Dedifferentiated amniotic fluid mesenchymal stem cell (primary cell): ENCODE results near the gene SMAD2.
"Not testable (repeated sequence)": the region's sequence is repeated elsewhere in the genome, so short reads cannot be mapped to it uniquely, and the experiment has no call there.

Experiments used
- DNase-seq: peaks from one replicate; pipeline ENCODE4 v3.0.0-alpha.2; 2016; ENCODE audit errors: extremely low spot score

Gene SMAD2

GRCh38 chr18:47930199-47930930, at the start of gene SMAD2:
Gene SMAD2, minus strand, starts transcription at chr18:47930659. Its CDS starts 33,903 bp downstream, at chr18:47896756.
- DNase-seq, result peak; percentile 31

DNA sequence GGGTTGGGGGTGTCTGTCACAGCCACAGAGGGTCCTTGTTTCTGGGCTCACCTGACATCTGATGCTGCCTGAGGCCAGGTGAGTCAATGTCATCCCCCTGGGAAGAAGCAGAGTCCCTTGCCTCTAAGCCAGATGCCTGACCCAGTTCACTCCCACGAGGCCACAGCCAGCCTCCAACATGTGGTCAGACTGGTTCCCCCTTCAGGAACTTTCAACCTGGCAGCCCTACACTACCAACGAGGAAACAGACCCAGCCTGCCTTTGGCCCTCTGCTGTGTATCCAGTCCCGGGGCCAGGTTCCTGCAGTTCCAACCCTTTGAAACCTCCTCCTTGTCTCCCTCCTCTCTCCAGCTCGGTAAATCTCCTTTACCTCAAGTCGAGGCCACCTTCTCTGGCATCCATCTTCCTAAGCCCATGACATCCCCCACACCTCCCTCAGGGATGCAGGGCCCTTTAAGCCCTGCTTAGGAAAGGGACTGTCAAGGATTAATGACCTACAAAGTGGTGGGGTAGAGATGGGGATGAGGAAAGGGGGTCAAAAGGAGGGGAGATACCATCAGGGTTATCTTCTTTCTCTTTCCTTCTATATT, 49.2 kb upstream of the SMAD2 start:
- DNase-seq, result no peak

DNA sequence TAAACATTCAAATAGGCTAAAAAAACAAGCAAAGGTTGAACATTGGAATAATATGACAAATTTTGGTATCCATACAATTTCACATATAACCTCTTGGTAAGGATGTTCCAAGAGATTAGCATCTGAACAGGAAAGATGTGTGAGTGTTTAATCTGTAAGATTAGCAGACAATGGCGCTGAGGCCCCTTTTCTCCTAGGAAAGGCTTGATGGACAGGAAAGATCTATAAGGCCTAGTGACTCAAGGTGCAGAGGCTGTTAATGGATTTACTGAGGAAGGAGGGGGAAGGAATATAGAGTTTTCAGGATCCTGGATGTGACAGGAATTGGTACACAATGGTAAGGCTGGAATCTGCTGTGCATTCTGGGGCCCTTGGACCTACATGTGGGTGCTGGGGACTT, 48.1 kb upstream of the SMAD2 start:
- no peak for DNase-seq

GRCh38 chr18:47978141-47978540, 47.7 kb upstream of the SMAD2 start:
- DNase-seq, result no peak

DNA sequence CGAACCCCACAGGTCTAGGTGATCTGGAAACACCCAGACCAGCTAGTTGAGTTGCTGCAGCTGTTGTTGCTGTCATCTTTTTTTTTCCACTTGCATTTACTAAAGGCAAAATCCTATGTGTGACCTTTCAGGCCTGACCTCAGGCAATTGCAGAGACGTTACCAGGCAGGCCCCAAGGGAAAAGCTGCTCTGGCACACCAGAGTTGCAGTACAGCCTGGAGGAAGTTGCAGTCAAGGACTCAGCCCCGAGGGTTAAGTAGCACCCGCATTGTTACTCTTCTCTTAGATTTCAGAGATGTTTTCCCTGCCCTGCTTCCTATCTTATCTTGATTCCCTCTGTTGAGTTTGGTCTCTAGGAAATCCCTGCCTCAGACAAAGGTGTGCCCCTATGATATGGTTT, 45.2 kb upstream of the SMAD2 start:
- DNase-seq, result no peak

- no peak for DNase-seq
Measured at GRCh38 chr18:47975105-47975504, 44.6 kb upstream of the SMAD2 start.

DNA sequence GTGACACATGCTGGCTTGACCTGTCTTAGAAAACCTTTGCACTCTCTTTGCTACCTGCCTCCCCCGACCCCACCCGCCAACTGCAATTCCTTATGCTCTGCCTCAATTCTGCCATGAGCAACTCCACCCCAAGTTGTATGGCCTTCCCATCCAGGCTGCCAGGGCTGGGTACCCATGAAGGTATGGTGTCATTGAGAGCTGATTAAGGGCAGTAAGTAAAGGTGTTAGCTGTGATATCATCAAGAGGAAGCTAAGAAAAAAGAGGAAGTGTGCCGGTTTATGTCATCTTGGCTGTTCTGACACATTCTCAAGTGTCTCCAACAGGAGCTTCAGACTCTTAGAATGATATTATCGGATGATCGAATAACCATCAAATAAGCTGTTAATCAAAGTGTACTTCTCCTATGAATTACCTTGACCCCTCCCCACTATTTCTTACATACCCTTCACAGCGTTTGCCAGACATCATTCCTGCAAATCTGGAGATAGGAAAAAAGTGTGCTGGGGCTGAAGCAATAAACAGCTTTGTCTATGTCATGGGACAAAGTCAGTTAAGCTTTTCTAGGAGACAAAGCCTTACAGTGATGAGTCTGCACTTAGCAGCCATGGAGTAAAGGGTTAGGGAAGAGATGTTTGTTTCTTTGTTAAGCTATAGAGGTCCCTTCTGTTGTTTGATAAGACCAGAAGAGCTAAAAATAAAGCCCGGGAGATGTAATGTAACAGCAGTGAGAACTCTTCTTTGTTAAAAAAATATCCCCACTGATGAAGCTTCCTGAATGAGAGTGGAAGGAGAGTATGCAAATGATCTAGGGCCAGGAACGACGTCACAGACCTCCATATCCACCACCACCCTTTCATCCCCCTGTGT, 40.4 kb upstream of the SMAD2 start:
- DNase-seq, result no peak

DNA sequence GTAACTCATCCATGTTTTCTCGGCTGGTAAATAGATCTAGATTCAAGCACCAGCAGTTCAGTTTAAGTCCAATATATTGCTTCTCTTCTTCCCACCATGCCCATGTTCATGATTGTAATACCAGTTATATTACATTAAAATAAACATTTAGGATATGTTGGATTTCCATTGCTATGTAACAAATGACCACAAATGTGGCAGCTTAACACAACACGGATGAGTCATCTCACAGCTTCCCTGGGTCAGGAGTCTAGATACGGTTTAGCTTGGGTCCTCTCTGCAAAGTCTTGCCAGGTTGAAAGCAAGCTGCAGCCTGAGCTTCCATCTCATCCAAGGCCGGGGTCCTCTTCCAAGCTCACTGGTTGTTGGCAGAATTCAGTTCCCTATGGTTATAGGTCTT, 39.4 kb upstream of the SMAD2 start:
- DNase-seq, result no peak

DNA sequence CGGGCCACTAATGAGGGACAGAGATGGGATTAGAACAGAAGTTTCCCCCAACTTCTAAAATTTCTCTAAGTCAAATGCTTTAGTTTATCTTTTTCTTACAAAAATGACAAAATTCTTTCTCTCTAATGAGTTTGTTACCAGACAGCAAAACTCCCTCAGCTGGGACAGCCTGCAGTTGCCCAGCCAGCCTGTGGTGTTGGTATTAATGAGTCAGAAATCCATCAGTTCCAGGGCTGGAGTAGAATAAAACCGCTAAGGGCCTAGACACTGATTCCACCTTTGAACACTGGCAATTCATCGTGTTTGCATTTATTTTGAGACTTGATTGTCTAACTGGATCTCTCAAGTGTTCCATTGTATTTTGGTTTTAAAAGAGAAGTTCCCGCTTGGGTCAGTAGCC, 38.3 kb upstream of the SMAD2 start:
- DNase-seq, result no peak

DNA sequence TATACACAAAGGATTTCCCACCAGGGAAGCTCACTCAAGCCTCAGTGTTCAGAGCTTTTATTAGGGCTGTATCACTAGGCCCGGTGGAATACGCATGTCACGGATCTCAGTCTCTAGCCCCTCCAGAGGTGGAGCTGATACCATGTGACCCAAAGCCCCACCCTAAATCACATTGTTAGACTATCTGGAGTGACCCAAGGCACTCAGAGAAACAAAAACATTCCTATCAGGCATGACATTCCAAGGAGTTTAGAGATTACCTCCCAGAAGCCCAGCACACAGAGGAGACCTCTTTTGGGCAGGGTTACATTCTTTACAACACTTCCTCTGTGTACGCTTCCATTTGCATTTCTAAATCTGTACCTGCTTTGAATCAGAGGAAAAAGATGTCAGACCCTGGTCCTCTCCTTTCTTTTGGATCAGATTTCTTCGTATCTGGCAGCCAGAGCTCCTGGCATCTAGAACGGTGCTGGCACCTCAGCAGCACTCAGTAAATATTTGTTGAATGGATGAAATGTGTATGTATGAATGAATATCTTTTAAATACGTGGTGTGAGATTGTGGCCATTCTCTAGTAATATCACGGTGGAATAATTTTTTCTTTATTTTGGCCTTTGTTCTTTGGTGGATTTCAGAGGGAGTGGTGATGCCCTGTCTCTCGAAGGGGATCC, 37.7 kb upstream of the SMAD2 start:
- peak; percentile 27 for DNase-seq

- DNase-seq, result no peak
Measured at GRCh38 chr18:47964053-47964452, 33.6 kb upstream of the SMAD2 start.

DNA sequence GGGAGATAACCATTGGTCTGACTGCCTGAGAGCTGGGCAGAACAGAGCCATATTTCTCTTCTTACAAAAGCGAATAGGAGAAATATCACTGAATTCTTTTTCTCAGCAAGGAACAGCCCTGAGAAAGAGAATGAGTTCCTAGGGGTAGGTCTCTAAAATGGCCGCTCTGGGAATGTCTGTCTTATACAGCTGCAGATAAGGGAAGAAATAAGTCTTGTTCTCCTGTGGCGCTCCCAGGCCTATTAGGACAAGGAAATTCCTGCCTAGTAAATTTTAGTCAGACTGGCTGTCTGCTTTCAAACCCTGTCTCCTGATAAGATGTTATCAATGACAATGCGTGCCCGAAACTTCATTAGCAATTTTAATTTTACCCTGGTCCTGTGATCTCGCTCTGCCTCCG, 30.5 kb upstream of the SMAD2 start:
- DNase-seq, result not testable (repeated sequence)

- DNase-seq, result peak; percentile 47
Measured at GRCh38 chr18:47953471-47953931, 23.0 kb upstream of the SMAD2 start.

GRCh38 chr18:47950511-47950910, 20.1 kb upstream of the SMAD2 start:
- no peak for DNase-seq

- no peak for DNase-seq
Measured at GRCh38 chr18:47949202-47949601, 18.7 kb upstream of the SMAD2 start.

GRCh38 chr18:47946889-47947288, 16.4 kb upstream of the SMAD2 start:
- DNase-seq, result no peak

DNA sequence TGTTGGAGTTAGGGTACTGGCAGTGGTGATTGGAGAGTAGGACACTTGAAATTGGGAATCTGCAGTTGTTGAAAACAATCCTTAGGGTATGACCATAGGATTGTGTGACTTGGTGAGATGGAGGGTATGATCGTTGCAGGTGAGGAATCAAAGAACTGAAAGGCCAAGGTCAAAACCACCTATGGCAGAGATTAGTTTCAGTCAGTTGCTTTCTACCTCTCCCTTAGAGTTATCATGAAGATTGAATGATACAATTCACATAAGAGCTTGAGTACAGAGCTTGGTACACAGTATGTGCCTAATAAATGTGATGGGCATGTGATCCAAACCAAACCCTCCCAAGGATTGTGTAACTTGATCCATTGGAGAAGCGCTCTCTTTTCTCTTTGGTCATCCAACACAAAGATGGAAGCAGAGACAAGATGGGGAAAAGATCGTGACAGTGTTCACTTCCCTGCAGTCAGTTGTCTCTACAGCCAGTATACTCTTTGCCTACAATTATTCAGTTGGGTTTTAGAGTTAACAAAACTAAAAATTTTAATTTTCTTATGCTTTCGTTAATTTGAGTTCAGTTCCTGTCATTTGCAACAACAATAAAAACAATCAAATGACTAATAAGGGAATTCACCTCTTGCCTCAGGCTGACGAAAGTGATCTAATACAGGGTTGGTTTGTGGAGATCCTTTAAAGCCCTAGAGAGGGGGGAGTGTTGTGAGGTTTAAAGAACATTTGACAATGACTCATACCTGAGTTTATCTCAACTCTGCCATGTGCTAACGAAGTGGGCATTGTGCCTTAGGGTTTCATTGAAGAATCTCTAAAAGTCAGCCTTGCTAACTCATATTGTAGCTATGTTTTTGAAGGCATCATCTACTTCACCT, 14.8 kb upstream of the SMAD2 start:
- peak; percentile 20 for DNase-seq

- no peak for DNase-seq
Measured at GRCh38 chr18:47936952-47937351, 6.5 kb upstream of the SMAD2 start.

DNA sequence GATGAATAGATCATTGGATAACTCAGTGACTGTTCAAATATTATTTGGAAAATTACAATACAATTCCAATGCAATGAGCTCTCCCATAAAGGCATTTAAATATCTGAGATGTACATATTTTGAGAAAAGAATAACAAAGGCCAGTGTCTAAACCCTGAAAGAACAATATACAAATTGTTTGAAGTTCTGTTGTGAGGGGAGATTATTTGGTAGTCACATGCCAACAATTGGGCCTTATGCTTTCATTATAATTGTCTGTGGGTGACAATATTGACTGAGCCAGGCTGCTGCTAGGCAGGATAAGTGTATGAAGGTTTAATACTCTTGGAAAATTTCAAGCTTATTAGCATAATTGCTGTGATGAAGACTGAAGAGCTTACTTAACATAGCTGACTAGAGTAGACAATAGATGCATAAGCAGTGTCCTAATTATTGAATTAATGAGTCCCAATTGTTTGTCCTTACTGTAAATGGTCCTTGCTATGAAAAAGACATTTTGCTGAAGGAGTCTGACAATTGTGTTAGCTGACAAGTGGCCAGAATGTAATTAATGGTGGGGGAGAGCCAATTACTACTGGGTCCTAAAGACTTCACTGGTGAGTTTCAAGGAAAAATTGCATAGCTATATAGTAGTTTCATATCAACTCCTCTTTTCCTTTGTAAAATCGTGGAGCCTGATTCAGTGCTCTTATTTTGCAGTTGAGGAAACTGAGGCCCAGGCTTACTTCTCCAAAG, 5.0 kb upstream of the SMAD2 start:
- DNase-seq, result no peak

GRCh38 chr18:47932603-47933002, 2.1 kb upstream of the SMAD2 start:
- DNase-seq, result no peak
